ENCODE data around the gene CPA2. TPM values are rescaled to one million over a fixed set of nuclear protein-coding genes. Genes with fewer than 3 reads are reported as not detected.
"Not testable (repeated sequence)": the region's sequence is repeated elsewhere in the genome, so short reads cannot be mapped to it uniquely, and the experiment has no call there.

The CPA2 gene
- total RNA-seq: not detected

- DNase-seq (ENCODE audit: low spot score in 2 of 2): no peak
- FAIRE-seq: no peak
Observed at GRCh38 chr7:130266258-130266960, at the start of gene CPA2. Gene CPA2, plus strand, starts transcription at chr7:130266863. Its CDS starts 19 bp downstream, at chr7:130266882.

DNA sequence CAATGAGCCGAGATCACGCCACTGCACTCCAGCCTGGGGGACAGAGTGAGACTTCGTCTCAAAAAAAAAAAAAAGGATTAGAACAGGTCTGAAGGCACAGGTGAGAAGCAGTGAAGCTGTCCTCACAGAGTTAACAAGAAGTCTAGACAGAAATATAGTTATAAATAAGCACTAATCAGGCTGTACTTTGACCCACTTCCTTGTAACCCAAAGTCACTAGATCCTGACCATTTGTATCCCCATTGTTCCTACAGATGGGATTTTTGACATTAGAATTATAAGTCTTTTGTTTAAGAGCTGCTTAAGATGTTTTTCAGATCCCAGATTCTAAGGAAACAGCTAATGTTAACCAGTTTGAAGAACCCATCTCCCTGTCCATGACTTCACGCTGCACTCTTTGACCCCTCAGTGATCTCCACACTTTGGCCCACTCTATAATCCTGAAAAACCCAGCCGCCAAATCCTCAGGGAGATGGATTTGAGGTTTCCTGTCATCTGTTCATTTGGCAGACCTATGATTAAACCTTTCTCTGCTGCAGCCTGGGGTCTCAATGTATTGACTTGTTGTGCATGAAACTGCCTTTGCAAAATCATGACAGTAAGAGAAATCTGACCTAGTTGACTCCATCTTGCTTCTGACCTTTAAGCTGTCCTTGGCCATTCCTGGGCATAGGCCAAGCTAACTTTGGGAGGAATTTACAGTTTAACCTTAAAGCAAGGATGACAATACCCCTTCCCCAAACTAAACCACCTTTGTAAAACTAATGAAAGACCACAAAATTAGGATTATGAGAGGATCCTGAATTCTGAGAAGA is 47.6 kb upstream of the CPA2 start:
- DNase-seq (ENCODE audit: low spot score in 2 of 2): no peak
- no peak for FAIRE-seq

DNA sequence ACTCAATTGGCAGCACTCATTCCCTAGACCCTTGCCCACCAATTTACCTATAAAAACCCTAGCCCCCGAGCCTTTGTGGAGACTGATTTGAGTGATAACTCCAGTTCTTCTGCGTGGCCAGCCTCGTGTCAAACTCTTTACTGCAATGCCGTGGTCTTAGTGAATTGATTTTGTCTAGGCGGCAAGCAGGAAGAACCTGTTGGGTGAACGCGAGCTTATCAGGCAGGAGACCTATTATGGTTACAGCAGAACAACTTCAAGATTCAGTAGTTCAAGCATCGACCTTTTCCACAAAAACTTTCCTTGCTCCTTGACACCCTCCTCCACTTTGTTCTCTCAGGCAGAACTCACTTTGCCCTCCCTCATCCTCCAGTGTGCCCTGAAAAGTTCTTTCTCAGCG is 46.8 kb upstream of the CPA2 start:
- FAIRE-seq: no peak
- DNase-seq (ENCODE audit: low spot score in 2 of 2): no peak

DNA sequence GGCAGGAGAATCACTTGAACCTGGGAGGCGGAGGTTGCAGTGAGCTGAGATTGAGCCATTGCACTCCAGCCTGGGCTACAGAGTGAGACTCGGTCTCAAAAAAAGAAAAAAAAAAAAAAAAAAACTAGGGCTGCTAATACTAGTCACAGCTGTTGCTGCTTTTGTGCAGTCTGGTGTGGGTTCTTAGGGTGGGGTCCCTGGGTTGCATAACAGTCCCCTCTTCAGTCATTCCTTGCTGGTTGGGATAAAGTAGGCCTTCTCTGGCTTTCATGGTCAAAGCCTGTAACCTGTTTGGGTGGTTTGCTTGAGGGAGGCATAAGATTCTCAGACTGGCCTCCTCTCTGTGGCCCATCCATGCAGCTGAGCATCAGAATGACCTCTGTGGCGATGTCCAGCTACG is 44.9 kb upstream of the CPA2 start:
- no peak for DNase-seq (ENCODE audit: low spot score in 2 of 2)
- no peak for FAIRE-seq

- FAIRE-seq: no peak
- no peak for DNase-seq (ENCODE audit: low spot score in 2 of 2)
Observed at GRCh38 chr7:130223646-130224045, 43.0 kb upstream of the CPA2 start.

- DNase-seq (ENCODE audit: low spot score in 2 of 2) (no peak), FAIRE-seq (no peak)
Observed at GRCh38 chr7:130224210-130224609, 42.5 kb upstream of the CPA2 start.

GRCh38 chr7:130224923-130225322 is 41.7 kb upstream of the CPA2 start:
- not testable (repeated sequence) for FAIRE-seq; DNase-seq (ENCODE audit: low spot score in 2 of 2)

DNA sequence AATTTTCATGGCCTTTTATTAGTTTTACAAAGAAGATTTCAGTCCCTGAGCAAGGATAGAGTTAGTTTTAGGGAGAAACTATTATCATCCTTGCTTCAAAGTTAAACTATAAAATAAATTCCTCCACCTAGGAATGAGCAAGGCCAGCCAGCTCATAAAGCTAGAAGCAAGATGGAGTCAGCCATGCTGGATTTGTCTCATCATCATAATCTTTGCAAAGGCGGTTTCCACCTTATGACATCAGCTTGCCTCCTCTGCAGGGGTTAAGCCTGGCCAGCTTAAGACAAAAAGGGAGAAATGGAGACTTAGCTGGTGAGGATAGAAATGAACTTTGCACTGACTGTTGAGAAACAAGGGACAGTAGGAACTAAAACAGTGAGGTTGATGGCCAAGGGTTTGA is 40.3 kb upstream of the CPA2 start:
- DNase-seq (ENCODE audit: low spot score in 2 of 2): no peak
- FAIRE-seq: no peak

DNA sequence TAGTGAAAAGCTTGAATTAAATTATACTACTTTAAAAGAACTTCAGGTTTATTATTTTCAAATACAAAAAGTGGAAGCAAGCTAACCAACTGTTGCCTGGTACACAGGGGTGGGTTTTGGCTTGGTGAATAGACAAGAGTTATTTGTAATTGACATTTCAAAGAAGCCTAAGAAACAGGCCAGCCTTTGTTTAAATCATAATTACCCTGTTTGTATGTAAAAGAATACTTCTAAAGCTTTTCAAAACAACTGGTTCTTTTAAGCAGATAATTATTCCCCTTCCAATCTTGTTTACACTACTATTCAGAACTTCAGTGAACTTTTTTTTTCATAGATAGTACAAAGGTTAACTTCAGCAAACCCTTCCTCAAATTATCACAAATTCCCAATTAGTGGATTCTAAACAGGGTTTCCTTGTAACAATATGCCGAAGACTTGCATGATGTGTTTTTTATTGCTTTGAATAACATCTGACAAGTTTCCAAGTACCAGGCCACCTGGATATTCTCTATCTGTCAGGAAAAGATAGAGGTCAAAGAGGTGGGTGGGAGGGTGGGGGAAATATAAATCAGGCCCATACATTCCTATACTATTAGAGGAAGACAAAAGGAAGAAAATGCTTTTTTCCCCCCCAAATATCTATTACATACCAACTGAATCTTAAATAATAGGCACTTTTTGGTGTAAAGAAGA is 38.6 kb upstream of the CPA2 start:
- DNase-seq (ENCODE audit: low spot score in 2 of 2) (peak in 1 of 2 donors; percentile 32), FAIRE-seq (peak; percentile 54)

- no peak for DNase-seq (ENCODE audit: low spot score in 2 of 2)
- no peak for FAIRE-seq
Observed at GRCh38 chr7:130228840-130229502, 37.7 kb upstream of the CPA2 start.

- not testable (repeated sequence) for DNase-seq (ENCODE audit: low spot score in 2 of 2); FAIRE-seq
Observed at GRCh38 chr7:130229981-130230380, 36.7 kb upstream of the CPA2 start.

DNA sequence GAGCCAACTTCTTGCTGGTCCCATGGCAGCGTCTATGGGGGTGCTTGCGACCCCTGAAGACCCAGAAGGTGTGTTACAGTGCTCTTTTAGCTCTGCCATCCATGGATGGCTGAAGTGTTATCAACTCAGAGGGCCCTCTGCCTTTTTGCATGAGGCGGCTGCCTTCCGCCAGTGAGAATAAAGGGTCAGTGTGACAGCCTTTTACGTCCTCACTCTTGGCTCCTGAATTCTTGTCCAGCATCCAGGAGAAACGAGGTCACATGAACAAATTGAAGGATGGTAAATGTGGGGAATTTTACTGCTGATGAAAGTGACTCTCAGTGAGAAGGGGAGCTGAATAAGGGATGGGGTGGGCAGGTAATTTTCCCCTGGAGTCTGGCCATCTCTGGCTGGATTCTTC is 34.9 kb upstream of the CPA2 start:
- no peak for FAIRE-seq

GRCh38 chr7:130232209-130232608 is 34.5 kb upstream of the CPA2 start:
- FAIRE-seq (no peak), DNase-seq (ENCODE audit: low spot score in 2 of 2) (no peak)

More for the DNA sequence above, 34.9 kb upstream of the CPA2 start:
- no peak for DNase-seq (ENCODE audit: low spot score in 2 of 2)

- no peak for DNase-seq (ENCODE audit: low spot score in 2 of 2)
- FAIRE-seq: no peak
Observed at GRCh38 chr7:130234078-130234477, 32.6 kb upstream of the CPA2 start.

DNA sequence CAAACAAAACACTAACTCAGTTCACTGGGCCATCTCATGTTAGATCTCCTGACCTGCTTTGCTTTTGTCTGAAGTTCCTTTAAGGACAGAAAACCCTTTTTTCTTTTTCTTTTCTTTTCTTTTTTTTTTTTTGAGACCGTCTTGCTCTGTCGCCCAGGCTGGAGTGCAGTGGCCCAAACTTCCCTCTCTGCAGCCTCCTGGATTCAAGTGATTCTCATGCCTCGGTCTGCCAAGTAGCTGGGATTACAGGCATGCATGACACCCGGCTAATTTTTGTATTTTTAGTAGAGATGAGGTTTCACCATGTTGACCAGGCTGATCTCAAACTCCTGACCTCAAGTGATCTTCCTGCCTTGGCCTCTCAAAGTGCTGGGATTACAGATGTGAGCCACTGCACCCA is 30.3 kb upstream of the CPA2 start:
- not testable (repeated sequence) for DNase-seq (ENCODE audit: low spot score in 2 of 2); FAIRE-seq

DNA sequence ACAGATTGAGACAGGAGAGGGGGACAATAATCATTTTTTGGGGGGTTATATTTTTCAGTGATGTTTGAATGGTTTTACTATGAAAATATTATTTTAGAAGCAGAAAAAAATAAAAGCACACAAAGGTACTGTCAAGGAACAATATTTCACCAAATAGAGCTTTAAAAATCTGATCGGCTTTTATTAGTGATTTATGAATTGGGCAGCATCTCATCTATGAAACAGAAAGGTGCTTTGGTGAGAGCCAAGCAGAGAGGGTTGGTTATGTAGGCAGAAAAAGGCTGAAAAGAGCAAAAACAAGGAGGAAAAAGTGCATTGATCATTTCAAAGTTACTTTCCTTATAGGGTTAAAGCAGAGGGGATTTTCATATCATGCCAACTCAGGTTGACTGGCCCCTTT is 26.4 kb upstream of the CPA2 start:
- FAIRE-seq (no peak), DNase-seq (ENCODE audit: low spot score in 2 of 2) (no peak)

- no peak for DNase-seq (ENCODE audit: low spot score in 2 of 2)
- FAIRE-seq: no peak
Observed at GRCh38 chr7:130242198-130243014, 24.3 kb upstream of the CPA2 start.

DNA sequence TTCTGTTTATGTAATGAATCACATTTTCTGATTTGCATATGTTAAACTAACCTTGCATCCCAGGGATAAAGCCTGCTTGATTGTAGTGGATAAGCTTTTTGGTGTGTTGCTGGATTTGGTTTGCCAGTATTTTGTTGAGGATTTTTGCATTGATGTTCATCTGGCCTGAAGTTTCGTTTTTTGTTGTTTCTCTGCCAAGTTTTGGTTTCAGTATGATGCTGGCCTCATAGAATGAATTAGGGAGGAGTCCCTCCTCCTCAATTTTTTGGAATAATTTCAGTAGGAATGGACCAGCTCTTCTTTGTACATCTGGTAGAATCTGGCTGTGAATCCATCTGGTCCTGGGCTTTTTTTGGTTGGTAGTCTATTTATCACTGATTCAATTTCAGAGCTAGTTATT is 23.2 kb upstream of the CPA2 start:
- DNase-seq (ENCODE audit: low spot score in 2 of 2); FAIRE-seq: not testable (repeated sequence)

GRCh38 chr7:130246491-130246890 is 20.2 kb upstream of the CPA2 start:
- DNase-seq (ENCODE audit: low spot score in 2 of 2); FAIRE-seq: not testable (repeated sequence)

DNA sequence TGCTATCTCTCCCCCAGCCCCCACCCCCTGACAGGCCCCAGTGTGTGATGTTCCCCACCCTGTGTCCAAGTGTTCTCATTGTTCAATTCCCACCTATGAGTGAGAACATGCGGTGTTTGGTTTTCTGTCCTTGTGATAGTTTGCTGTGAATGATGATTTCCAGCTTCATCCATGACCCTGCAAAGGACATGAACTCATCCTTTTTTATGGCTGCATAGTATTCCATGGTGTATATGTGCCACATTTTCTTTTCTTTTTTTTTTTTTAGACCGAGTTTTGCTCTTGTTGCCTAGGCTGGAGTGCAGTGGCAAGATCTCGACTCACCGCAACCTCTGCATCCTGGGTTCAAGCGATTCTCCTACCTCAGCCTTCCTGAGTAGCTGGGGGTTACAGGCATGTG is 17.8 kb upstream of the CPA2 start:
- FAIRE-seq: not testable (repeated sequence)

More for the DNA sequence above, 17.8 kb upstream of the CPA2 start:
- DNase-seq (ENCODE audit: low spot score in 2 of 2): not testable (repeated sequence)
